Erythroblast (primary cell): Measurements from ENCODE around the gene SNX7.

Experiments
- GATA1 ChIP-seq: IDR thresholded peaks from 2 replicates; pipeline ENCODE4 v1.6.1; 2011; ENCODE audit warnings: low read depth, mild to moderate bottlenecking, control low read depth, low read length, moderate library complexity
- POLR2A ChIP-seq: IDR thresholded peaks from 2 replicates; pipeline ENCODE4 v1.6.1; 2011; ENCODE audit warnings: mild to moderate bottlenecking, low read length

DNA sequence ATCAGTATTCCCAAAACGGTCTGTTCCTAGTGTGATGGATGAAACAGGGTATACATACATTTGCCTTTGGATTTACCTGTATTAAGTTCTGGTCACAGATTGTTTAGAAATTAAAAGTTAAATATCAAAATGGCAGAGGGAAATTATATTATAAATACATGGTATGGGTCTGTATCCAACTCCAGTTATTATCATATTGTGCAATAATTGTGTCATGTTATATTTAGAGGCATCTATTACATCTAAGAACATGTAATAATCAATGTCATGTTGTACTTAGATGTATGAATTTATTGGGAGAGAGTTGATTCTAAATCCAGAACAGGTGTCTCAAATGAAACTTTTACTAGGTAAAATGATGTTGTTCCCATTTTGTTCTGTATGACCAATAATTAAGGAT, 79.6 kb downstream of the SNX7 start:
- no peak for TF ChIP-seq POLR2A
- TF ChIP-seq GATA1, result no peak
